Esophagus muscularis mucosa (tissue), 4 donors: ENCODE measurements around the gene EIF4G1. TPM values are rescaled to one million over a fixed set of nuclear protein-coding genes. Genes with fewer than 3 reads are reported as not detected.
A peak's percentile ranks its signal among the peaks of the same experiment; 100 is the strongest.

Experiments used
- DNase-seq: peaks from one replicate; pipeline ENCODE4 v3.0.0-alpha.2; 2017; ENCODE audit errors: extremely low spot score
- H3K27ac ChIP-seq, 4 donors: fragments of 200-600 bp; sonication (generic); replicated peaks in 1 of 4; 1 replicate in 3 of 4; 2 replicates in 1 of 4; pipeline ENCODE4 v1.5.1; 2016 to 2019; ENCODE audit warnings: mild to moderate bottlenecking in 1 of 4
- H3K27me3 ChIP-seq, 4 donors: fragments of 200-600 bp; sonication (generic); one replicate each; pipeline versions ENCODE4 v1.5.1 to v1.6.0; 2016 to 2019
- H3K36me3 ChIP-seq, 4 donors: fragments of 200-600 bp; sonication (generic); one replicate each; pipeline ENCODE4 v1.5.1; 2016 to 2019
- H3K4me1 ChIP-seq, 4 donors: fragments of 200-600 bp; sonication (generic); one replicate each; pipeline ENCODE4 v1.5.1; 2016 to 2019
- H3K4me3 ChIP-seq, 4 donors: fragments of 200-600 bp; sonication (generic); 1 replicate in 2 of 4; 2 replicates in 2 of 4; pipeline ENCODE4 v1.5.1; 2016 to 2019; ENCODE audit warnings: mild to moderate bottlenecking in 4 of 4, moderate library complexity in 1 of 4
- H3K9me3 ChIP-seq, 4 donors: fragments of 200-600 bp; sonication (generic); 1 replicate in 3 of 4; 2 replicates in 1 of 4; pipeline ENCODE4 v1.5.1; 2016 to 2019
- CTCF ChIP-seq, 3 experiments: fragments of 200-600 bp in 2 of 3; fragments of 450-650 bp in 1 of 3; sonication (generic) in 2 of 3; IDR thresholded peaks; one replicate each; pipeline ENCODE4 v1.5.1; 2017 to 2019; ENCODE audit warnings: antibody characterized with exemption in 3 of 3, mild to moderate bottlenecking in 2 of 3, moderate library complexity in 1 of 3
- EP300 ChIP-seq: sonication (generic); formaldehyde crosslinking; IDR thresholded peaks from one replicate; pipeline ENCODE4 v1.6.1; 2017; ENCODE audit warnings: antibody characterized with exemption
- POLR2A ChIP-seq: fragments of 450-650 bp; IDR thresholded peaks from one replicate; pipeline ENCODE4 v1.6.1; 2017; ENCODE audit warnings: antibody characterized with exemption, moderate library complexity, mild to moderate bottlenecking, low read depth
- POLR2AphosphoS5 ChIP-seq, 2 donors: sonication (generic); formaldehyde crosslinking; IDR thresholded peaks; one replicate each; pipeline ENCODE4 v1.6.1; 2017; ENCODE audit warnings: antibody characterized with exemption in 2 of 2
- WGBS: methylation state at CpG from one replicate; pipeline ENCODE4 v1.1.5; 2018; 5-methylcytosine and 5-hydroxymethylcytosine counted together
- intact Hi-C: fragments of 100-400 bp; cut with DNase I; formaldehyde crosslinking; loops from one replicate; pipeline ENCODE4 v1.15.1; 2023
- total RNA-seq, 4 donors: library from RNA; depleted of rRNA; stranded (reverse); fragments of >200 nt; gene quantifications; one replicate each; pipeline versions ENCODE4 v1.1.0 to v1.2.1, GENCODE V29; 2016

Gene EIF4G1
- total RNA-seq, 4 donors from 2014 or later = 291 to 418 (median 360) TPM

GRCh38 chr3:184377374-184377773, 63.0 kb downstream of the EIF4G1 start:
- Histone ChIP-seq H3K4me1 (peaks cover 23 to 58% (median 48%) of the 10 kb centered on the region in 4 donors), H3K27me3 (peaks cover 0 to 60% (median 6%) of the 10 kb centered on the region in 4 donors), H3K27ac (peak overlapping the region in 2 of 4 donors; percentile 10 to 19), H3K36me3 (no peaks in the 10 kb centered on the region), H3K4me3 (no peak overlapping the region), H3K9me3 (no peaks in the 10 kb centered on the region)
- intact Hi-C loops = loop anchor here (10.0 kb wide), 1 partner anchor 167 kb away; no protein-coding TSS in a partner anchor
- WGBS = 79% methylated on average over 5 of the region's 5 CpGs
- no peak for DNase-seq
- TF ChIP-seq EP300 (no peak), POLR2A (no peak), CTCF (IDR thresholded peaks at IDR 0.05) (no peak), POLR2AphosphoS5 (IDR thresholded peaks at IDR 0.05) (no peak)

GRCh38 chr3:184377882-184378445, 63.6 kb downstream of the EIF4G1 start, which contains the start of gene THPO:
TSS of gene THPO (minus strand) at chr3:184378207. CDS start at chr3:184376259, 1,948 bp downstream.
- TF ChIP-seq CTCF (IDR thresholded peaks at IDR 0.05) (no peak), POLR2A (no peak), POLR2AphosphoS5 (IDR thresholded peaks at IDR 0.05) (no peak), EP300 (no peak)

GRCh38 chr3:184378651-184379357, 64.4 kb downstream of the EIF4G1 start:
- peaks cover 0 to 65% (median 6%) of the 10 kb centered on the region in 4 donors for H3K27me3 ChIP-seq
- H3K9me3 ChIP-seq = no peaks in the 10 kb centered on the region
- H3K4me3 ChIP-seq = peak overlapping the region in 3 of 4 donors; percentile 62 to 82 (median 66)
- peaks cover 23 to 46% (median 44%) of the 10 kb centered on the region in 4 donors for H3K4me1 ChIP-seq
- H3K36me3 ChIP-seq = no peaks in the 10 kb centered on the region
- TF ChIP-seq POLR2AphosphoS5 (IDR thresholded peaks at IDR 0.05) (no peak), POLR2A (no peak), EP300 (no peak), CTCF (IDR thresholded peaks at IDR 0.05) (no peak)
- DNase-seq = no peak
- intact Hi-C loops = loop anchor here (10.0 kb wide), 1 partner anchor 166 kb away; no protein-coding TSS in a partner anchor
- H3K27ac ChIP-seq = peak overlapping the region; percentile 68 to 79 (median 76)
- 71% methylated on average over 10 of the region's 10 CpGs for WGBS

More at GRCh38 chr3:184377882-184378445, 63.6 kb downstream of the EIF4G1 start, which contains the start of gene THPO:
- intact Hi-C loops = loop anchor here (10.0 kb wide), 1 partner anchor 167 kb away; no protein-coding TSS in a partner anchor
- no peak for DNase-seq
- Histone ChIP-seq H3K27ac (peak within 1 kb of the TSS; percentile 68 to 79 (median 76)), H3K4me3 (peak within 1 kb of the TSS in 1 of 4 donors; percentile 62), H3K27me3 (peaks cover 0 to 65% (median 6%) of the 10 kb centered on the region in 4 donors), H3K4me1 (peaks cover 23 to 52% (median 47%) of the 10 kb centered on the region in 4 donors), H3K9me3 (no peaks in the 10 kb centered on the region), H3K36me3 (no peaks in the 10 kb centered on the region)
- WGBS = 78% methylated on average over 6 of the region's 7 CpGs

- H3K27me3 ChIP-seq = peaks cover 0 to 65% (median 6%) of the 10 kb centered on the region in 4 donors
- no peak for DNase-seq
- peak within 1 kb of the TSS; percentile 68 to 79 (median 76) for H3K27ac ChIP-seq
- no peak for TF ChIP-seq EP300
- peak in 1 of 2 donors; percentile 12 for TF ChIP-seq POLR2AphosphoS5 (IDR thresholded peaks at IDR 0.05)
- H3K9me3 ChIP-seq = no peaks in the 10 kb centered on the region
- intact Hi-C loops = loop anchor here (10.0 kb wide), 1 partner anchor 165 kb away; no protein-coding TSS in a partner anchor
- H3K4me1 ChIP-seq = peaks cover 23 to 46% (median 42%) of the 10 kb centered on the region in 4 donors
- H3K4me3 ChIP-seq = peak within 1 kb of the TSS; percentile 59 to 82 (median 64)
- H3K36me3 ChIP-seq = peaks cover 0 to 4% (median 0%) of the 10 kb centered on the region in 4 donors
- 57% methylated on average over 15 of the region's 71 CpGs for WGBS
Observed at GRCh38 chr3:184379358-184380184, 65.2 kb downstream of the EIF4G1 start, which contains the start of gene CHRD. TSS of gene CHRD (plus strand) at chr3:184380054. CDS start at chr3:184380319, 265 bp downstream.
